ENCODE results near the gene GAS5. TPM values are rescaled to one million over a fixed set of nuclear protein-coding genes. Genes with fewer than 3 reads are reported as not detected.

Gene GAS5
- 2,013 TPM for polyA plus RNA-seq (2013)

- Histone ChIP-seq H3K27me3 (replicated peaks in 2 of 5; ENCODE audit: control insufficient read depth in 4 of 5, insufficient read depth in 5 of 5, low read length in 4 of 5) (no peaks in the 10 kb centered on the region), H3K4me1 (ENCODE audit: control extremely low read depth in 1 of 4, control insufficient read depth in 4 of 4, insufficient read depth in 4 of 4, low read length in 3 of 4) (peaks cover 27 to 70% (median 42%) of the 10 kb centered on the region in 4 experiments), H3K27ac (ENCODE audit: insufficient read depth in 1 of 2, low read depth in 1 of 2, low read length in 2 of 2, poor library complexity in 1 of 2, severe bottlenecking in 2 of 2) (peak within 1 kb of the TSS; percentile 75 to 88), H3K9me3 (ENCODE audit: control extremely low read depth in 1 of 5, control insufficient read depth in 4 of 5, insufficient read depth in 2 of 5, low read depth in 1 of 5, low read length in 4 of 5) (no peaks in the 10 kb centered on the region), H3K36me3 (ENCODE audit: control insufficient read depth in 4 of 4, insufficient read depth in 4 of 4, low read length in 3 of 4) (peaks cover 12 to 46% (median 29%) of the 10 kb centered on the region in 4 experiments), H3K4me3 (ENCODE audit: control insufficient read depth in 1 of 7, extremely low read depth in 1 of 7, insufficient read depth in 4 of 7, low read depth in 2 of 7, low read length in 6 of 7) (peak within 1 kb of the TSS; percentile 70 to 99 (median 95))
- CTCF ChIA-PET, result interaction anchor here (0.6 to 1.7 kb wide), 4 partner anchors 206 to 1123 kb away, joined by 3 to 6 read pairs (median 3); no protein-coding TSS in a partner anchor
- 0% methylated on average over 20 of the region's 30 CpGs for WGBS (ENCODE audit: insufficient coverage)
- POLR2A ChIA-PET, result interaction anchor here (0.6 to 1.5 kb wide), 8 partner anchors 39 to 1142 kb away, joined by 3 to 6 read pairs (median 3); partner anchors contain the start of genes PRDX6 and RC3H1
- DNase-seq, result peak; percentile 99 to 100 (median 99)
These were observed at the start of gene GAS5 for GRCh38 chr1:173867753-173868265. GAS5 (minus strand) TSS chr1:173867989.

GRCh38 chr1:173917149-173917548 lies 49.4 kb upstream of the GAS5 start, which contains the start of gene SERPINC1:
SERPINC1 (minus strand) TSS chr1:173917327; CDS start chr1:173917259, 68 bp downstream.
- Histone ChIP-seq H3K4me3 (ENCODE audit: control insufficient read depth in 1 of 7, extremely low read depth in 1 of 7, insufficient read depth in 4 of 7, low read depth in 2 of 7, low read length in 6 of 7) (no peak within 1 kb of the TSS), H3K27me3 (replicated peaks in 2 of 5; ENCODE audit: control insufficient read depth in 4 of 5, insufficient read depth in 5 of 5, low read length in 4 of 5) (no peaks in the 10 kb centered on the region), H3K4me1 (ENCODE audit: control extremely low read depth in 1 of 4, control insufficient read depth in 4 of 4, insufficient read depth in 4 of 4, low read length in 3 of 4) (no peaks in the 10 kb centered on the region), H3K9me3 (ENCODE audit: control extremely low read depth in 1 of 5, control insufficient read depth in 4 of 5, insufficient read depth in 2 of 5, low read depth in 1 of 5, low read length in 4 of 5) (no peaks in the 10 kb centered on the region), H3K36me3 (ENCODE audit: control insufficient read depth in 4 of 4, insufficient read depth in 4 of 4, low read length in 3 of 4) (no peaks in the 10 kb centered on the region), H3K27ac (ENCODE audit: insufficient read depth in 1 of 2, low read depth in 1 of 2, low read length in 2 of 2, poor library complexity in 1 of 2, severe bottlenecking in 2 of 2) (no peak within 1 kb of the TSS)
- no peak for DNase-seq
- CTCF ChIA-PET, result no interaction called here
- WGBS (ENCODE audit: insufficient coverage), result 100% methylated on average over 3 of the region's 3 CpGs
- POLR2A ChIA-PET, result no interaction called here

GRCh38 chr1:173916667-173917066 lies 48.9 kb upstream of the GAS5 start:
- ChIA-PET POLR2A (no interaction called here), CTCF (no interaction called here)
- Histone ChIP-seq H3K36me3 (ENCODE audit: control insufficient read depth in 4 of 4, insufficient read depth in 4 of 4, low read length in 3 of 4) (no peaks in the 10 kb centered on the region), H3K27me3 (replicated peaks in 2 of 5; ENCODE audit: control insufficient read depth in 4 of 5, insufficient read depth in 5 of 5, low read length in 4 of 5) (no peaks in the 10 kb centered on the region), H3K4me1 (ENCODE audit: control extremely low read depth in 1 of 4, control insufficient read depth in 4 of 4, insufficient read depth in 4 of 4, low read length in 3 of 4) (no peaks in the 10 kb centered on the region), H3K27ac (ENCODE audit: insufficient read depth in 1 of 2, low read depth in 1 of 2, low read length in 2 of 2, poor library complexity in 1 of 2, severe bottlenecking in 2 of 2) (no peak overlapping the region), H3K9me3 (ENCODE audit: control extremely low read depth in 1 of 5, control insufficient read depth in 4 of 5, insufficient read depth in 2 of 5, low read depth in 1 of 5, low read length in 4 of 5) (no peaks in the 10 kb centered on the region), H3K4me3 (ENCODE audit: control insufficient read depth in 1 of 7, extremely low read depth in 1 of 7, insufficient read depth in 4 of 7, low read depth in 2 of 7, low read length in 6 of 7) (no peak overlapping the region)
- WGBS (ENCODE audit: insufficient coverage), result 93% methylated on average over 1 of the region's 4 CpGs
- DNase-seq, result no peak

GRCh38 chr1:173915596-173915995 lies 47.8 kb upstream of the GAS5 start:
- no peak overlapping the region for H3K27ac ChIP-seq (ENCODE audit: insufficient read depth in 1 of 2, low read depth in 1 of 2, low read length in 2 of 2, poor library complexity in 1 of 2, severe bottlenecking in 2 of 2)

GRCh38 chr1:173914366-173914871 lies 46.6 kb upstream of the GAS5 start:
- no peaks in the 10 kb centered on the region for H3K9me3 ChIP-seq (ENCODE audit: control extremely low read depth in 1 of 5, control insufficient read depth in 4 of 5, insufficient read depth in 2 of 5, low read depth in 1 of 5, low read length in 4 of 5)
- no peak overlapping the region for H3K27ac ChIP-seq (ENCODE audit: insufficient read depth in 1 of 2, low read depth in 1 of 2, low read length in 2 of 2, poor library complexity in 1 of 2, severe bottlenecking in 2 of 2)
- ChIA-PET CTCF (no interaction called here), POLR2A (no interaction called here)
- peak; percentile 8 to 47 (median 46) for DNase-seq
- no peaks in the 10 kb centered on the region for H3K36me3 ChIP-seq (ENCODE audit: control insufficient read depth in 4 of 4, insufficient read depth in 4 of 4, low read length in 3 of 4)
- no peak overlapping the region for H3K4me3 ChIP-seq (ENCODE audit: control insufficient read depth in 1 of 7, extremely low read depth in 1 of 7, insufficient read depth in 4 of 7, low read depth in 2 of 7, low read length in 6 of 7)
- no peaks in the 10 kb centered on the region for H3K4me1 ChIP-seq (ENCODE audit: control extremely low read depth in 1 of 4, control insufficient read depth in 4 of 4, insufficient read depth in 4 of 4, low read length in 3 of 4)
- WGBS (ENCODE audit: insufficient coverage), result 93% methylated on average over 13 of the region's 13 CpGs
- H3K27me3 ChIP-seq (replicated peaks in 2 of 5; ENCODE audit: control insufficient read depth in 4 of 5, insufficient read depth in 5 of 5, low read length in 4 of 5), result no peaks in the 10 kb centered on the region

More at GRCh38 chr1:173915596-173915995, 47.8 kb upstream of the GAS5 start:
- ChIA-PET CTCF (interaction anchor here (0.8 kb wide), 1 partner anchor 11 kb away, joined by 3 read pairs; no protein-coding TSS in a partner anchor), POLR2A (interaction anchor here (0.6 kb wide), 1 partner anchor 35 kb away, joined by 3 read pairs; no protein-coding TSS in a partner anchor)
- no peaks in the 10 kb centered on the region for H3K4me1 ChIP-seq (ENCODE audit: control extremely low read depth in 1 of 4, control insufficient read depth in 4 of 4, insufficient read depth in 4 of 4, low read length in 3 of 4)
- H3K4me3 ChIP-seq (ENCODE audit: control insufficient read depth in 1 of 7, extremely low read depth in 1 of 7, insufficient read depth in 4 of 7, low read depth in 2 of 7, low read length in 6 of 7), result no peak overlapping the region
- 100% methylated on average over 1 of the region's 2 CpGs for WGBS (ENCODE audit: insufficient coverage)
- DNase-seq, result no peak
- no peaks in the 10 kb centered on the region for H3K9me3 ChIP-seq (ENCODE audit: control extremely low read depth in 1 of 5, control insufficient read depth in 4 of 5, insufficient read depth in 2 of 5, low read depth in 1 of 5, low read length in 4 of 5)
- no peaks in the 10 kb centered on the region for H3K27me3 ChIP-seq (replicated peaks in 2 of 5; ENCODE audit: control insufficient read depth in 4 of 5, insufficient read depth in 5 of 5, low read length in 4 of 5)
- no peaks in the 10 kb centered on the region for H3K36me3 ChIP-seq (ENCODE audit: control insufficient read depth in 4 of 4, insufficient read depth in 4 of 4, low read length in 3 of 4)

GRCh38 chr1:173913111-173913510 lies 45.3 kb upstream of the GAS5 start:
- ChIA-PET POLR2A (no interaction called here), CTCF (interaction anchor here (0.7 kb wide), 2 partner anchors 149 to 350 kb away, joined by 3 read pairs; no protein-coding TSS in a partner anchor)
- no peaks in the 10 kb centered on the region for H3K27me3 ChIP-seq (replicated peaks in 2 of 5; ENCODE audit: control insufficient read depth in 4 of 5, insufficient read depth in 5 of 5, low read length in 4 of 5)
- no peak overlapping the region for H3K27ac ChIP-seq (ENCODE audit: insufficient read depth in 1 of 2, low read depth in 1 of 2, low read length in 2 of 2, poor library complexity in 1 of 2, severe bottlenecking in 2 of 2)
- WGBS (ENCODE audit: insufficient coverage), result 95% methylated on average over 3 of the region's 3 CpGs
- no peak for DNase-seq
- no peaks in the 10 kb centered on the region for H3K36me3 ChIP-seq (ENCODE audit: control insufficient read depth in 4 of 4, insufficient read depth in 4 of 4, low read length in 3 of 4)
- H3K4me1 ChIP-seq (ENCODE audit: control extremely low read depth in 1 of 4, control insufficient read depth in 4 of 4, insufficient read depth in 4 of 4, low read length in 3 of 4), result no peaks in the 10 kb centered on the region
- H3K9me3 ChIP-seq (ENCODE audit: control extremely low read depth in 1 of 5, control insufficient read depth in 4 of 5, insufficient read depth in 2 of 5, low read depth in 1 of 5, low read length in 4 of 5), result no peaks in the 10 kb centered on the region
- no peak overlapping the region for H3K4me3 ChIP-seq (ENCODE audit: control insufficient read depth in 1 of 7, extremely low read depth in 1 of 7, insufficient read depth in 4 of 7, low read depth in 2 of 7, low read length in 6 of 7)

- 97% methylated on average over 6 of the region's 6 CpGs for WGBS (ENCODE audit: insufficient coverage)
- Histone ChIP-seq H3K27ac (ENCODE audit: insufficient read depth in 1 of 2, low read depth in 1 of 2, low read length in 2 of 2, poor library complexity in 1 of 2, severe bottlenecking in 2 of 2) (no peak overlapping the region), H3K27me3 (replicated peaks in 2 of 5; ENCODE audit: control insufficient read depth in 4 of 5, insufficient read depth in 5 of 5, low read length in 4 of 5) (no peaks in the 10 kb centered on the region), H3K4me1 (ENCODE audit: control extremely low read depth in 1 of 4, control insufficient read depth in 4 of 4, insufficient read depth in 4 of 4, low read length in 3 of 4) (peaks cover 0 to 3% (median 2%) of the 10 kb centered on the region in 4 experiments), H3K4me3 (ENCODE audit: control insufficient read depth in 1 of 7, extremely low read depth in 1 of 7, insufficient read depth in 4 of 7, low read depth in 2 of 7, low read length in 6 of 7) (no peak overlapping the region), H3K9me3 (ENCODE audit: control extremely low read depth in 1 of 5, control insufficient read depth in 4 of 5, insufficient read depth in 2 of 5, low read depth in 1 of 5, low read length in 4 of 5) (no peaks in the 10 kb centered on the region), H3K36me3 (ENCODE audit: control insufficient read depth in 4 of 4, insufficient read depth in 4 of 4, low read length in 3 of 4) (no peaks in the 10 kb centered on the region)
- CTCF ChIA-PET, result interaction anchor here (0.9 kb wide), 1 partner anchor 12 kb away, joined by 3 read pairs; no protein-coding TSS in a partner anchor
- POLR2A ChIA-PET, result no interaction called here
- no peak for DNase-seq
These were observed 36.2 kb upstream of the GAS5 start for GRCh38 chr1:173903827-173904531.
